Retinal pigment epithelial cell (primary cell): ENCODE results near the gene ZNF597.
"Not testable (repeated sequence)": the region's sequence is repeated elsewhere in the genome, so short reads cannot be mapped to it uniquely, and the experiment has no call there.

ENCODE experiments used
- DNase-seq: peaks from one replicate; pipeline ENCODE4 v3.0.0-alpha.2; 2010; ENCODE audit warnings: low read depth
- H3K4me3 ChIP-seq: 2 replicates; pipeline ENCODE4 v1.5.1; 2011; ENCODE audit warnings: mild to moderate bottlenecking, low read length, control low read depth, moderate library complexity
- CTCF ChIP-seq: conservative IDR thresholded peaks from 2 replicates; pipeline ENCODE4 v1.5.1; 2011; ENCODE audit warnings: low read depth, low read length, control low read depth, inconsistent platforms

The ZNF597 gene

DNA sequence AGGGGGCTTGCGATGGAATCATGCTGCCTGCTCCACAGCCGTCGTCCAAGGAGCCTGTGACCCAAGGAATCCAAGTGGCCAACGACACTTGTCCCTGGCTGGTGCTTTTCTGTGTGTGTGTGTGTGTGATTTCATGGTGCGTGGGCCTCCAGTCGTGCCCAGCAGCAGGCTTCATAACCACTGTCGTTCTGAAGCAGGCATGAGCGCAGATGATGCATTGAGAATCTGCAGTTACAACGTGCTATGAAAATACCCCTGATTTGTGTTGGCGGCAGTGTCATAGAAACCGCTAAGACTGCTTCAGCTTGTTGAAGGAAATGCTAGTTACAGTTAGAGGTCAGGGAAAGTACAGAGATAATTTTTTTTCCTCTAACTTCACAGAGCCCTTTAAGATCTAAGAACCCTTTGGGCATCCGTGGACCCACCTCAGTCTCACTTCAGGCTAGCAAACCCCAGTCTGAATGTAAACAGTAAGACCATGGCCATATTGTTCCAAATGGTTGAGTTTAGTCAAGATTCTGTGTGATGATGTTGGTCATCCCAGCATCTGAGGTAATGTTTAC lies 36.4 kb upstream of the ZNF597 start:
- no peak for DNase-seq
- H3K4me3 ChIP-seq: no peak overlapping the region
- no peak for TF ChIP-seq CTCF

DNA sequence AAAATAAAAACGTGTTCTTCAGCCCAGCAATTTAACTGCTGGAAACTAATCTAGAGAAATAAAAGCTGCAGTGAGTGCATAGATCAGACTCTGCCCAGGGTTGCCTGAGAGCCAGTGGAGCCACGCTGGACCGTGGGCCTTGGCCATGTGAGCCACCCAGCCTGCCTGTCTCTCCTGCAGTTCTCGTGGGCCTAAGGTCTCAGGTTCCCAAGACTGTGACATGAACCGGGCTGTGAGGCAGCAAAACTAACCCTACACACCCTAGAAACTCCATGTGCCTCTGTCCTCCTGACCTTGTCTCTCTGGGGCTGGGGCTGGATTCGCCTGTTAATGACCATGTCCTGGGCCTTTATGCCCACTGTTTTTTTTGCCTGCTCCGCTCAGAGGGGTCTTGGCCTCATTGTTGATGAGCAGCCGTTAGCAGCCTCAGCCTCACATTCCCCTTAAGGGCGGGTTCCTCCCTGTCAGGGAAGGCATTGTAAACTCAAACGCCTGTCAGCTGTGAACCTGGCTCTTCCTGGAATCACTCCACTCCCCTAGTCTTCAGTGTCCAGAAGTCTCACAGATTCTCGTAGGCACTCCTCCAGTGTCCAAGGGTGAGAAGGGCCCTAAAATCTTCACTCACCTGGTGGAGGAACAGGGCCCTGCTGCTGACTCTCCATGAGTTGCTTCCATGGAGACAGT lies 35.1 kb upstream of the ZNF597 start:
- no peak overlapping the region for H3K4me3 ChIP-seq
- no peak for DNase-seq
- no peak for TF ChIP-seq CTCF

- TF ChIP-seq CTCF: no peak
- no peak for DNase-seq
- H3K4me3 ChIP-seq: no peak overlapping the region
Measured at GRCh38 chr16:3476409-3476808, 33.1 kb upstream of the ZNF597 start.

DNA sequence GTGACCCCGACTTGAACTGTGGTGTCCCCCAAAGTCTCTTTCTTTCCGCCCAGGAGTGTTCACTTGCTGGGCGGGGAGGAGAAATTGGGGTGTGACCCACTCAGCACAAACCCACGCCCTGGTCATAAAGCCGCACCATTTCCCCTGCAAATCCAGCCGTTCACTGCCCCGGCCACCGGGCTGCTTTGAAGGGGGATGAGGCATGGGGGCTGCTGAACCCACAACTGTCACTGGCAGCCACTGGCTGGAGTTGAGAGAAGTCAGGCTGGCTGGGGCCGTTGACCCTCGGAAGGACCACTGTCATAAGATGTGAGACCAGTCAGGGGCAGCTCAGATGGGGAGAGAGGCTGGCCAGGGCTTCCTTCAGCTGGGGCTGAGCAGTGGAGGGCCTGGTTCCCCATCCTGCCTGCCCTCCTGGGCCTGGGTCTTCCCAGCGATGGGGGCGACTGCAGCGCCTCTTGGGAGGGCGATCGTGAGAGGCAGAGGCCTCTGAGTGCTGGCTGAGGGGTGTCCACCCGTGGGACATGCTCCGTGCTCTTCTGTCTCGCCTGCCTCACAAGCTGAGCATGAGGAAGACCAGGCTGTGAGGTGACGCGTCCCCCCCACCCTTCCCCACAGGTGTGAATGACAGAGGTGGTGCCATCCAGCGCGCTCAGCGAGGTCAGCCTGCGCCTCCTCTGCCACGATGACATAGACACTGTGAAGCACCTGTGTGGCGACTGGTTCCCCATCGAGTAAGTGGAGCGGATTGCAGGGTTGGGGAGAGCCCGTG lies 32.5 kb upstream of the ZNF597 start:
- no peak overlapping the region for H3K4me3 ChIP-seq
- DNase-seq: no peak
- no peak for TF ChIP-seq CTCF

DNA sequence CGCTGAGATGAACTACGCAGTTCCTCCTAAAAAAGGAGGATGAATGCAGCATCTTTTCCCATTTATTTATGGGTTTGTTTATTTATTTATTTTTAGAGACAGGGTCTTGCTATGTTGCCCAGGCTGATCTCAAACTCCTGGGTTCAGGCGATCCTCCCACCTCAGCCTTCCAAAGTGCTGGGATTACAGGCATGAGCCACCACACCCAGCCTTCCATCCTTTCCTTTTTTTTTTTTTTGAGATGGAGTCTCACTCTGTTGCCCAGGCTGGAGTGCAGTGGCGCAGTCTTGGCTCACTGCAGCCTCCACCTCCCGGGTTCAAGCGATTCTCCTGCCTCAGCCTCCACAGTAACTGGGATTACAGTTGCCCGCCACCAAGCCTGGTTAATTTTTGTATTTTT lies 31.6 kb upstream of the ZNF597 start:
- not testable (repeated sequence) for H3K4me3 ChIP-seq, DNase-seq

- no peak for DNase-seq
- TF ChIP-seq CTCF: no peak
Measured at GRCh38 chr16:3474136-3474779, 31.0 kb upstream of the ZNF597 start.

DNA sequence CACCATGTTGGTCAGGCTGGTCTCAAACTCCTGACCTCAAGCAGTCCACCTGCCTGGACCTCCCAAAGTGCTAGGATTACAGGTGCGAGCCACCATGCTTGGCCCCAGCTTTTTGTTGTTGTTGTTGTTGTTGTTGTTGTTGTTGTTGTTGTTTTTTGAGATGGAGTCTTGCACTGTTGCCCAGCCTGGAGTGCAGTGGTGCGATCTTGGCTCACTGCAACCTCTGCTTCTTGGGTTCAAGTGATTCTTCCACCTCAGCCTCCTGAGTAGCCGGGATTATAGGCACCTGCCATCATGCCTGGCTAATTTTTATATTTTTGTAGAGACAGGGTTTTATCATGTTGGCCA lies 30.3 kb upstream of the ZNF597 start:
- H3K4me3 ChIP-seq, DNase-seq: not testable (repeated sequence)

More at GRCh38 chr16:3474136-3474779, 31.0 kb upstream of the ZNF597 start:
- H3K4me3 ChIP-seq: no peak overlapping the region
